HCT116 (cell line): ENCODE measurements around the gene FGD4. TPM values are rescaled to one million over a fixed set of nuclear protein-coding genes. Genes with fewer than 3 reads are reported as not detected.

Experiments used
- ATAC-seq: fragments of 200-7000 bp; cut with Tn5 transposase; 2 replicates; pipeline ENCODE4 v1.9.1; 2020; ENCODE audit warnings: mild to moderate bottlenecking, moderate library complexity
- BruUV-seq: library from RNA; stranded (reverse); fragments of 400-500 nt; replicated peaks from 2 replicates; lab custom pipeline; 2021; lab: Mats Ljungman, UMichigan
- CTCF ChIA-PET: fragments of 300-600 bp; sonication (Branson Sonifier 250); formaldehyde crosslinking; loops from one replicate; lab custom pipeline; 2021; ENCODE audit warnings: antibody characterized with exemption; lab: Charles Lee
- POLR2A ChIA-PET: fragments of 300-600, 350-600 bp; sonication (Branson Sonifier 250); formaldehyde crosslinking; loops from one replicate; lab custom pipeline; 2021; ENCODE audit warnings: antibody characterized with exemption; lab: Charles Lee
- RAD21 ChIA-PET, 2 experiments: fragments of 300-600 bp; sonication (Branson Sonifier 250); formaldehyde crosslinking; loops; one replicate each; lab custom pipeline; 2023; ENCODE audit warnings: low total read pairs in 2 of 2; ENCODE audit not compliant: uncharacterized antibody in 2 of 2, unreplicated experiment in 2 of 2, low non-redundant PET in 1 of 2; lab: Charles Lee
- DNase-seq: peaks from one replicate; pipeline ENCODE4 v3.0.0-alpha.2; 2010; ENCODE audit warnings: low read depth, low spot score
- H2AFZ ChIP-seq: fragments of 200-600 bp; shearing (Covaris generic), sonication (generic); 2 replicates; pipeline ENCODE4 v1.6.1; 2017; ENCODE audit warnings: low read depth, mixed run types, mixed read lengths, antibody characterized with exemption, low read length; ENCODE audit not compliant: poor library complexity, severe bottlenecking
- H3K27ac ChIP-seq: 2 replicates; pipeline ENCODE4 v1.5.1; 2012; ENCODE audit warnings: low read depth, low read length
- H3K27me3 ChIP-seq: fragments of 200-600 bp; sonication (generic); 2 replicates; pipeline ENCODE4 v1.6.1; 2016; ENCODE audit warnings: mixed run types, low read length, mixed read lengths; ENCODE audit not compliant: insufficient read depth
- H3K36me3 ChIP-seq, 2 experiments: fragments of 200-500 bp in 1 of 2; fragments of 200-600 bp in 1 of 2; sonication (Bioruptor generic) in 1 of 2; sonication (generic) in 1 of 2; 2 replicates each; pipeline versions ENCODE4 v1.5.1 to v1.6.1; 2014 to 2016; ENCODE audit warnings: low read length in 2 of 2, inconsistent platforms in 1 of 2, mixed read lengths in 1 of 2, mixed run types in 1 of 2; ENCODE audit not compliant: insufficient read depth in 2 of 2, control insufficient read depth in 1 of 2
- H3K4me1 ChIP-seq, 2 experiments: fragments of 200-600 bp in 1 of 2; sonication (generic) in 1 of 2; 2 replicates each; pipeline versions ENCODE4 v1.5.1 to v1.6.1; 2012 to 2017; ENCODE audit warnings: low read length in 2 of 2, inconsistent platforms in 1 of 2, mild to moderate bottlenecking in 1 of 2, mixed read lengths in 1 of 2, mixed run types in 1 of 2, moderate library complexity in 1 of 2; ENCODE audit not compliant: insufficient read depth in 2 of 2, control insufficient read depth in 1 of 2
- H3K4me2 ChIP-seq: fragments of 200-600 bp; sonication (generic); 2 replicates; pipeline ENCODE4 v1.6.1; 2017; ENCODE audit warnings: mixed run types, low read length, mixed read lengths
- H3K4me3 ChIP-seq, 2 experiments: fragments of 200-600 bp in 1 of 2; sonication (generic) in 1 of 2; replicated peaks in 1 of 2; 2 replicates each; pipeline ENCODE4 v1.5.1; 2011 to 2016; ENCODE audit warnings: low read length in 2 of 2, control low read depth in 1 of 2, low read depth in 1 of 2, mild to moderate bottlenecking in 1 of 2, mixed read lengths in 1 of 2, mixed run types in 1 of 2
- H3K79me2 ChIP-seq: fragments of 200-600 bp; sonication (generic); 2 replicates; pipeline ENCODE4 v1.6.1; 2017; ENCODE audit warnings: mild to moderate bottlenecking, mixed run types, low read length, moderate library complexity, mixed read lengths; ENCODE audit not compliant: insufficient read depth
- H3K9ac ChIP-seq: fragments of 200-600 bp; sonication (generic); 2 replicates; pipeline ENCODE4 v1.6.1; 2016; ENCODE audit warnings: low read length, mixed read lengths
- H3K9me2 ChIP-seq: fragments of 200-600 bp; sonication (generic), shearing (Covaris generic); 2 replicates; pipeline ENCODE4 v1.6.1; 2017; ENCODE audit warnings: mixed run types, mild to moderate bottlenecking, moderate library complexity; ENCODE audit not compliant: insufficient read depth
- H3K9me3 ChIP-seq, 2 experiments: fragments of 200-500 bp in 1 of 2; fragments of 200-600 bp in 1 of 2; sonication (Bioruptor generic) in 1 of 2; sonication (generic) in 1 of 2; 2 replicates each; pipeline ENCODE4 v1.6.1; 2014 to 2017; ENCODE audit warnings: low read length in 2 of 2, mixed read lengths in 2 of 2, inconsistent platforms in 1 of 2, low read depth in 1 of 2, mild to moderate bottlenecking in 1 of 2, mixed run types in 1 of 2, moderate library complexity in 1 of 2; ENCODE audit not compliant: control insufficient read depth in 1 of 2, insufficient read depth in 1 of 2
- H4K20me1 ChIP-seq: fragments of 200-600 bp; sonication (generic), shearing (Covaris generic); 2 replicates; pipeline ENCODE4 v1.6.1; 2017; ENCODE audit warnings: mixed run types, mild to moderate bottlenecking, moderate library complexity; ENCODE audit not compliant: insufficient read depth
- CBX3 ChIP-seq: IDR thresholded peaks from 2 replicates; pipeline ENCODE4 v1.6.1; 2012; ENCODE audit warnings: low read depth
- ELF1 ChIP-seq: IDR thresholded peaks from 2 replicates; pipeline ENCODE4 v1.6.1; 2012; ENCODE audit warnings: low read depth, borderline replicate concordance
- EZH2 ChIP-seq: fragments of 200-600 bp; sonication (generic); IDR thresholded peaks from 2 replicates; pipeline ENCODE4 v1.6.1; 2017; ENCODE audit warnings: antibody characterized with exemption, mixed run types
- FOSL1 ChIP-seq: IDR thresholded peaks from 2 replicates; pipeline ENCODE4 v1.6.1; 2012; ENCODE audit warnings: low read depth
- JUND ChIP-seq: IDR thresholded peaks from 2 replicates; pipeline ENCODE4 v1.6.1; 2012
- POLR2A ChIP-seq: IDR thresholded peaks from 2 replicates; pipeline ENCODE4 v1.7.0; 2011; ENCODE audit warnings: borderline replicate concordance; ENCODE audit not compliant: insufficient read depth, insufficient read length; ENCODE audit errors: extremely low read depth
- POLR2AphosphoS5 ChIP-seq: IDR thresholded peaks from 2 replicates; pipeline ENCODE4 v1.6.1; 2011; ENCODE audit warnings: mild to moderate bottlenecking, low read depth, low read length, moderate library complexity
- SP1 ChIP-seq: IDR thresholded peaks from 2 replicates; pipeline ENCODE4 v1.6.1; 2012; ENCODE audit warnings: low read depth
- SRF ChIP-seq: IDR thresholded peaks from 2 replicates; pipeline ENCODE4 v1.6.1; 2012; ENCODE audit warnings: low read depth
- TCF7L2 ChIP-seq: IDR thresholded peaks from 2 replicates; pipeline ENCODE4 v1.7.0; 2011; ENCODE audit warnings: borderline replicate concordance, inconsistent platforms; ENCODE audit not compliant: insufficient read depth, insufficient read length; ENCODE audit errors: extremely low read depth
- YY1 ChIP-seq: IDR thresholded peaks from 2 replicates; pipeline ENCODE4 v1.6.1; 2011; ENCODE audit warnings: low read length, low read depth, moderate library complexity, mild to moderate bottlenecking; ENCODE audit not compliant: insufficient replicate concordance; ENCODE audit errors: extremely low read depth
- ZFX ChIP-seq: fragments of 450-650 bp; IDR thresholded peaks from 2 replicates; pipeline ENCODE4 v1.6.1; 2017
- ZNF274 ChIP-seq: fragments of 200-500 bp; sonication (Bioruptor generic); IDR thresholded peaks from 2 replicates; pipeline ENCODE4 v1.6.1; 2014; ENCODE audit warnings: mild to moderate bottlenecking, low read depth, low read length, inconsistent platforms
- intact Hi-C: fragments of 100-400 bp; cut with micrococcal nuclease; formaldehyde crosslinking; loops from 2 replicates; pipeline ENCODE4 v1.10.0; 2022
- total RNA-seq: library from RNA; stranded (reverse); gene quantifications from one replicate; pipeline ENCODE4 v1.2.1, GENCODE V29; 2021; ENCODE audit not compliant: unreplicated experiment
- TF ChIP-seq, protein P1 (sequence below): IDR thresholded peaks from 2 replicates; pipeline ENCODE4 v1.6.1; 2011; ENCODE audit warnings: mild to moderate bottlenecking, low read length, moderate library complexity; ENCODE audit not compliant: insufficient replicate concordance; ENCODE audit errors: extremely low read depth
- TF ChIP-seq, protein P2 (sequence below): IDR thresholded peaks from 2 replicates; pipeline ENCODE4 v1.6.1; 2012
- TF ChIP-seq, protein P3 (sequence below), 3 experiments: fragments of 200-600 bp in 1 of 3; sonication (generic) in 1 of 3; IDR thresholded peaks in 2 of 3; conservative IDR thresholded peaks in 1 of 3; 2 replicates each; pipeline ENCODE4 v1.5.1; 2012 to 2017; ENCODE audit warnings: low read depth in 2 of 3, low read length in 2 of 3, antibody characterized with exemption in 1 of 3, borderline replicate concordance in 1 of 3, control low read depth in 1 of 3, mild to moderate bottlenecking in 1 of 3, mixed read lengths in 1 of 3, mixed run types in 1 of 3, moderate library complexity in 1 of 3; ENCODE audit not compliant: insufficient read depth in 1 of 3

The FGD4 gene
- total RNA-seq, 1 experiment from 2014 or later, result 7.7 TPM

DNA sequence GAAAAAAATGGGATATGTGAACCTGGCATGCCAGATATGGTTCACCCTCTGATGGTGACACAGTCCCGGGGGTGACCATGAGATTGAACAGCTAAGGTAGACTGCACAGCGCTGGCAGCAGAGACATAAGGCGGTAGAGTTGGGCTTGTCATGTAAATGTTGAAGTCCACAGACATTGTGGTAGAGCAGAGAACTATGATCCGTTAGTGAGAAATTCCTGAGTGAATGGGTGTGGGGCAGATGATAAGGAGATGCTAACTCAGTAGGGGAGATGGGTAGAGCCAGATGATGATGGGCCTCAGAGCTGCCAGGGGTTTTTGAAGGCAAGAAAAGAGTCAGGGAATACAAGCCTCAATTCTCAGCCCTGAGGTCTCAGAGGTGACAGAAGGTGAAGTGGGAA is 228.6 kb downstream of the FGD4 start:
- Histone ChIP-seq H3K4me1 (no peaks in the 10 kb centered on the region), H3K9me3 (no peaks in the 10 kb centered on the region), H3K27me3 (no peaks in the 10 kb centered on the region), H3K9ac (no peak overlapping the region), H3K9me2 (no peaks in the 10 kb centered on the region), H3K79me2 (no peaks in the 10 kb centered on the region), H3K36me3 (peaks cover 0 to 2% of the 10 kb centered on the region in 2 experiments; a peak in 1 of 4 replicates), H4K20me1 (no peaks in the 10 kb centered on the region), H3K4me2 (no peak overlapping the region), H3K4me3 (no peak overlapping the region), H2AFZ (no peak overlapping the region), H3K27ac (no peak overlapping the region)
- intact Hi-C loops, result no loop called here
- TF ChIP-seq ELF1 (no peak), FOSL1 (no peak), CBX3 (no peak), TCF7L2 (no peak), SRF (no peak), ZNF274 (no peak), POLR2AphosphoS5 (no peak), SP1 (no peak), YY1 (no peak), ZFX (no peak), EZH2 (no peak), JUND (no peak), POLR2A (no peak)
- TF ChIP-seq, protein P1, sequence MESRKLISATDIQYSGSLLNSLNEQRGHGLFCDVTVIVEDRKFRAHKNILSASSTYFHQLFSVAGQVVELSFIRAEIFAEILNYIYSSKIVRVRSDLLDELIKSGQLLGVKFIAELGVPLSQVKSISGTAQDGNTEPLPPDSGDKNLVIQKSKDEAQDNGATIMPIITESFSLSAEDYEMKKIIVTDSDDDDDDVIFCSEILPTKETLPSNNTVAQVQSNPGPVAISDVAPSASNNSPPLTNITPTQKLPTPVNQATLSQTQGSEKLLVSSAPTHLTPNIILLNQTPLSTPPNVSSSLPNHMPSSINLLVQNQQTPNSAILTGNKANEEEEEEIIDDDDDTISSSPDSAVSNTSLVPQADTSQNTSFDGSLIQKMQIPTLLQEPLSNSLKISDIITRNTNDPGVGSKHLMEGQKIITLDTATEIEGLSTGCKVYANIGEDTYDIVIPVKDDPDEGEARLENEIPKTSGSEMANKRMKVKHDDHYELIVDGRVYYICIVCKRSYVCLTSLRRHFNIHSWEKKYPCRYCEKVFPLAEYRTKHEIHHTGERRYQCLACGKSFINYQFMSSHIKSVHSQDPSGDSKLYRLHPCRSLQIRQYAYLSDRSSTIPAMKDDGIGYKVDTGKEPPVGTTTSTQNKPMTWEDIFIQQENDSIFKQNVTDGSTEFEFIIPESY, result no peak
- TF ChIP-seq, protein P2, sequence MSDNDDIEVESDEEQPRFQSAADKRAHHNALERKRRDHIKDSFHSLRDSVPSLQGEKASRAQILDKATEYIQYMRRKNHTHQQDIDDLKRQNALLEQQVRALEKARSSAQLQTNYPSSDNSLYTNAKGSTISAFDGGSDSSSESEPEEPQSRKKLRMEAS, result no peak
- TF ChIP-seq, protein P3, sequence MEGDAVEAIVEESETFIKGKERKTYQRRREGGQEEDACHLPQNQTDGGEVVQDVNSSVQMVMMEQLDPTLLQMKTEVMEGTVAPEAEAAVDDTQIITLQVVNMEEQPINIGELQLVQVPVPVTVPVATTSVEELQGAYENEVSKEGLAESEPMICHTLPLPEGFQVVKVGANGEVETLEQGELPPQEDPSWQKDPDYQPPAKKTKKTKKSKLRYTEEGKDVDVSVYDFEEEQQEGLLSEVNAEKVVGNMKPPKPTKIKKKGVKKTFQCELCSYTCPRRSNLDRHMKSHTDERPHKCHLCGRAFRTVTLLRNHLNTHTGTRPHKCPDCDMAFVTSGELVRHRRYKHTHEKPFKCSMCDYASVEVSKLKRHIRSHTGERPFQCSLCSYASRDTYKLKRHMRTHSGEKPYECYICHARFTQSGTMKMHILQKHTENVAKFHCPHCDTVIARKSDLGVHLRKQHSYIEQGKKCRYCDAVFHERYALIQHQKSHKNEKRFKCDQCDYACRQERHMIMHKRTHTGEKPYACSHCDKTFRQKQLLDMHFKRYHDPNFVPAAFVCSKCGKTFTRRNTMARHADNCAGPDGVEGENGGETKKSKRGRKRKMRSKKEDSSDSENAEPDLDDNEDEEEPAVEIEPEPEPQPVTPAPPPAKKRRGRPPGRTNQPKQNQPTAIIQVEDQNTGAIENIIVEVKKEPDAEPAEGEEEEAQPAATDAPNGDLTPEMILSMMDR (IDR thresholded peaks at IDR 0.05 in 2 of 3, conservative IDR thresholded peaks at IDR 0.05 in 1 of 3; ENCODE audit: borderline replicate concordance in 1 of 3, insufficient read depth in 1 of 3, low read depth in 2 of 3, low read length in 2 of 3), result no peak
- no peak for DNase-seq
- no TSS peak for BruUV-seq
- ChIA-PET RAD21 (no interaction called here), CTCF (no interaction called here), POLR2A (no interaction called here)
- ATAC-seq, result no peak
